ENCODE measurements around the gene YTHDC1. TPM values are rescaled to one million over a fixed set of nuclear protein-coding genes. Genes with fewer than 3 reads are reported as not detected.

YTHDC1 gene
- total RNA-seq, 2 donors from 2014 or later: 56.0 to 63.3 TPM

DNA sequence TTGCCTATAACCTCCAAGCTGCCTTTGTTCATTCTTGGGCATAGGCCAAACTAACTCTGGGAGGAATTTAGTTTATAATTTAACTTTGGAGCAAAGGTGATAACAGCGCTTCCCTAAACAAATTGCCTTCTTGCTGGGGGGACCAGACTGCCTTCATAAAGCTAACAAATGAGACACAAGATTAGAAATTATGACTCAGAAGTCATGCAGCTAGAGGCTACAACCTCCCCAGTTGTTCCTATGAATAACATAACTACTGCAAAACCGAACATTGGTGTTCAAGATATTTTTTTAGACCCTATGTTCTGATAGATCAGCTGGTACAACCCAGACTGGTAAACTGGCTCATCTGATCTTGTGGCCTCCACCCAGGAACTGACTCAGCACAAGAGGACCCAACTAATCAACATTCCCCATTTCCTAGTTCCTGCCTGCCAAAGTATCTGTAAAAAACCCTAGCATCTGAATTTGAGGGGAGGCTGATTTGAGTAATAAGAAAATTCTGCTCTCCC, 82.4 kb downstream of the YTHDC1 start:
- H3K27ac ChIP-seq: no peak overlapping the region
- DNase-seq: no peak

DNA sequence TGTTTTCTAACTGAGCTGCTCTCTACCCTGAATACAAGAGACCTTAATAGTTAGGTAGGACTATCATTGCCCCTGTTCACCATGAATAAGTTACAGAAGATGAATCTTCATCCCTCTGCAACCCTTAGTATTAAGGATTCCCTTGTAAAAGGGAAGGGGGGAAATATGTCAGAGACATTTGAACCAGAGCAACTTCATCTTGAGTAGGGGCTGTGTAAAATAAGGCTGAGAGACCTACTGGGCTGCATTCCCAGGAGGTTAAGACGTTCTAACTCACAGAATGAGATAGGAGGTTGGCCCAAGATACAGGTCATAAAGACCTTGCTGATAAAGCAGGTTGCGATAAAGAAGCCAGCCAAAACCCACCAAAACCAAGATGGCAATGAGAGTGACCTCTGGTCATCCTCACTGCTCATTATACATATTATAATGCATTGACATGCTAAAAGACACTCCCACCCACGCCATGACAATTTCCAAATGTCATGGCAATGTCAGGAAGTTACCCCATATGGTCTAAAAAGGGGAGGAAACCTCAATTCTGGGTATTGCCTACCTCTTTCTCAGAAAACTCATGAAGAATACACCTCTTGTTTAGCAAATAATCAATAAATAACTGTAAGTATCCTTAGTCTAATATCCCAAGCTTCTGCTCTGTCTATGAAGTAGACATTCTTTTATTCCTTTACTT, 84.9 kb downstream of the YTHDC1 start:
- ATAC-seq (no peak), DNase-seq (no peak)
- TF ChIP-seq, protein P1, sequence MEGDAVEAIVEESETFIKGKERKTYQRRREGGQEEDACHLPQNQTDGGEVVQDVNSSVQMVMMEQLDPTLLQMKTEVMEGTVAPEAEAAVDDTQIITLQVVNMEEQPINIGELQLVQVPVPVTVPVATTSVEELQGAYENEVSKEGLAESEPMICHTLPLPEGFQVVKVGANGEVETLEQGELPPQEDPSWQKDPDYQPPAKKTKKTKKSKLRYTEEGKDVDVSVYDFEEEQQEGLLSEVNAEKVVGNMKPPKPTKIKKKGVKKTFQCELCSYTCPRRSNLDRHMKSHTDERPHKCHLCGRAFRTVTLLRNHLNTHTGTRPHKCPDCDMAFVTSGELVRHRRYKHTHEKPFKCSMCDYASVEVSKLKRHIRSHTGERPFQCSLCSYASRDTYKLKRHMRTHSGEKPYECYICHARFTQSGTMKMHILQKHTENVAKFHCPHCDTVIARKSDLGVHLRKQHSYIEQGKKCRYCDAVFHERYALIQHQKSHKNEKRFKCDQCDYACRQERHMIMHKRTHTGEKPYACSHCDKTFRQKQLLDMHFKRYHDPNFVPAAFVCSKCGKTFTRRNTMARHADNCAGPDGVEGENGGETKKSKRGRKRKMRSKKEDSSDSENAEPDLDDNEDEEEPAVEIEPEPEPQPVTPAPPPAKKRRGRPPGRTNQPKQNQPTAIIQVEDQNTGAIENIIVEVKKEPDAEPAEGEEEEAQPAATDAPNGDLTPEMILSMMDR (IDR thresholded peaks at IDR 0.05): no peak
- Histone ChIP-seq H3K36me3 (replicated peaks in 1 of 2; ENCODE audit: insufficient read depth in 1 of 2, low read depth in 2 of 2) (no peaks in the 10 kb centered on the region), H3K9me3 (no peaks in the 10 kb centered on the region), H3K4me1 (no peaks in the 10 kb centered on the region), H3K4me3 (no peak overlapping the region), H3K27me3 (no peaks in the 10 kb centered on the region), H3K27ac (no peak overlapping the region)
- 70 to 74% methylated on average over 3 of the region's 3 CpGs for WGBS, 2 donors
- intact Hi-C loops (cut with DNase I): no loop called here

More for the DNA sequence above, 82.4 kb downstream of the YTHDC1 start:
- no peaks in the 10 kb centered on the region for H3K9me3 ChIP-seq
- intact Hi-C loops (cut with DNase I): no loop called here
- 41 to 56% methylated on average over 2 of the region's 2 CpGs for WGBS, 2 donors
- no peak overlapping the region for H3K4me3 ChIP-seq
- no peak for TF ChIP-seq POLR2A (IDR thresholded peaks at IDR 0.05)
- TF ChIP-seq, protein P1 (IDR thresholded peaks at IDR 0.05): no peak
- H3K27me3 ChIP-seq: no peaks in the 10 kb centered on the region
- no peak for ATAC-seq
- no peaks in the 10 kb centered on the region for H3K36me3 ChIP-seq (replicated peaks in 1 of 2; ENCODE audit: insufficient read depth in 1 of 2, low read depth in 2 of 2)
- no peaks in the 10 kb centered on the region for H3K4me1 ChIP-seq

Small RNA genes within 50 kb of the gene (small RNA-seq; reads per million reads assigned to genes)
- gene MT2P1: not detected

Other genes with a start within 250 kb of the YTHDC1 start
- not detected for gene TMPRSS11F, start 220.2 kb downstream of the YTHDC1 start, total RNA-seq
- gene TMPRSS11B, start 104.4 kb downstream of the YTHDC1 start, total RNA-seq: not detected
- gene TMPRSS11E, start 97.4 kb upstream of the YTHDC1 start, total RNA-seq: under 1 TPM; 0.78 to 0.99 TPM
- gene UGT2B17, start 226.2 kb upstream of the YTHDC1 start, total RNA-seq: not detected